KMS-11 (cell line): ENCODE measurements around the gene CTNNA3.

ENCODE experiments used
- H2AFZ ChIP-seq: fragments of 200-600 bp; sonication (generic); 2 replicates; pipeline ENCODE4 v1.6.1; 2016; ENCODE audit warnings: antibody characterized with exemption, mixed run types, low read depth
- H3K27ac ChIP-seq: fragments of 200-600 bp; sonication (generic); 2 replicates; pipeline ENCODE4 v1.6.1; 2016; ENCODE audit warnings: mild to moderate bottlenecking, mixed run types
- H3K27me3 ChIP-seq: fragments of 200-600 bp; sonication (generic); 2 replicates; pipeline ENCODE4 v1.6.1; 2017; ENCODE audit warnings: mild to moderate bottlenecking, low read depth, mixed run types, moderate library complexity; ENCODE audit not compliant: insufficient read depth
- H3K36me3 ChIP-seq: fragments of 200-600 bp; sonication (generic); 2 replicates; pipeline ENCODE4 v1.6.1; 2017; ENCODE audit warnings: mild to moderate bottlenecking, mixed run types; ENCODE audit not compliant: insufficient read depth
- H3K4me1 ChIP-seq: fragments of 200-600 bp; sonication (generic); 2 replicates; pipeline ENCODE4 v1.6.1; 2016; ENCODE audit warnings: mild to moderate bottlenecking, low read depth, mixed run types; ENCODE audit not compliant: poor library complexity, severe bottlenecking
- H3K4me2 ChIP-seq: fragments of 200-600 bp; sonication (generic); 2 replicates; pipeline ENCODE4 v1.7.0; 2016; ENCODE audit warnings: mild to moderate bottlenecking, mixed run types
- H3K4me3 ChIP-seq: fragments of 200-600 bp; sonication (generic); IDR thresholded peaks from 2 replicates; pipeline ENCODE4 v1.6.1; 2017; ENCODE audit warnings: low read depth, low read length, mixed read lengths; ENCODE audit not compliant: insufficient read depth
- H3K79me2 ChIP-seq: fragments of 200-600 bp; sonication (generic); 2 replicates; pipeline ENCODE4 v1.6.1; 2016; ENCODE audit warnings: low read depth, mixed run types; ENCODE audit not compliant: insufficient read depth
- H3K9ac ChIP-seq: fragments of 200-600 bp; sonication (generic); 2 replicates; pipeline ENCODE4 v1.6.1; 2016; ENCODE audit warnings: mild to moderate bottlenecking, mixed run types
- H4K20me1 ChIP-seq: fragments of 200-600 bp; sonication (generic); 2 replicates; pipeline ENCODE4 v1.6.1; 2016; ENCODE audit warnings: mild to moderate bottlenecking, mixed run types; ENCODE audit not compliant: insufficient read depth
- TF ChIP-seq, protein P1 (sequence below): fragments of 200-600 bp; sonication (generic); conservative IDR thresholded peaks from 2 replicates; pipeline ENCODE4 v1.6.1; 2017; ENCODE audit warnings: low read depth, mild to moderate bottlenecking, antibody characterized with exemption, low read length, moderate library complexity, mixed read lengths

CTNNA3 gene

GRCh38 chr10:66284621-66285020, 1411.4 kb downstream of the CTNNA3 start:
- Histone ChIP-seq H3K79me2 (no peaks in the 10 kb centered on the region), H4K20me1 (no peaks in the 10 kb centered on the region), H3K4me3 (no peak overlapping the region), H3K27ac (no peak overlapping the region), H3K36me3 (no peaks in the 10 kb centered on the region), H3K4me1 (no peaks in the 10 kb centered on the region), H2AFZ (no peak overlapping the region), H3K27me3 (no peaks in the 10 kb centered on the region), H3K4me2 (no peak overlapping the region), H3K9ac (no peak overlapping the region)
- TF ChIP-seq, protein P1, sequence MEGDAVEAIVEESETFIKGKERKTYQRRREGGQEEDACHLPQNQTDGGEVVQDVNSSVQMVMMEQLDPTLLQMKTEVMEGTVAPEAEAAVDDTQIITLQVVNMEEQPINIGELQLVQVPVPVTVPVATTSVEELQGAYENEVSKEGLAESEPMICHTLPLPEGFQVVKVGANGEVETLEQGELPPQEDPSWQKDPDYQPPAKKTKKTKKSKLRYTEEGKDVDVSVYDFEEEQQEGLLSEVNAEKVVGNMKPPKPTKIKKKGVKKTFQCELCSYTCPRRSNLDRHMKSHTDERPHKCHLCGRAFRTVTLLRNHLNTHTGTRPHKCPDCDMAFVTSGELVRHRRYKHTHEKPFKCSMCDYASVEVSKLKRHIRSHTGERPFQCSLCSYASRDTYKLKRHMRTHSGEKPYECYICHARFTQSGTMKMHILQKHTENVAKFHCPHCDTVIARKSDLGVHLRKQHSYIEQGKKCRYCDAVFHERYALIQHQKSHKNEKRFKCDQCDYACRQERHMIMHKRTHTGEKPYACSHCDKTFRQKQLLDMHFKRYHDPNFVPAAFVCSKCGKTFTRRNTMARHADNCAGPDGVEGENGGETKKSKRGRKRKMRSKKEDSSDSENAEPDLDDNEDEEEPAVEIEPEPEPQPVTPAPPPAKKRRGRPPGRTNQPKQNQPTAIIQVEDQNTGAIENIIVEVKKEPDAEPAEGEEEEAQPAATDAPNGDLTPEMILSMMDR = no peak

DNA sequence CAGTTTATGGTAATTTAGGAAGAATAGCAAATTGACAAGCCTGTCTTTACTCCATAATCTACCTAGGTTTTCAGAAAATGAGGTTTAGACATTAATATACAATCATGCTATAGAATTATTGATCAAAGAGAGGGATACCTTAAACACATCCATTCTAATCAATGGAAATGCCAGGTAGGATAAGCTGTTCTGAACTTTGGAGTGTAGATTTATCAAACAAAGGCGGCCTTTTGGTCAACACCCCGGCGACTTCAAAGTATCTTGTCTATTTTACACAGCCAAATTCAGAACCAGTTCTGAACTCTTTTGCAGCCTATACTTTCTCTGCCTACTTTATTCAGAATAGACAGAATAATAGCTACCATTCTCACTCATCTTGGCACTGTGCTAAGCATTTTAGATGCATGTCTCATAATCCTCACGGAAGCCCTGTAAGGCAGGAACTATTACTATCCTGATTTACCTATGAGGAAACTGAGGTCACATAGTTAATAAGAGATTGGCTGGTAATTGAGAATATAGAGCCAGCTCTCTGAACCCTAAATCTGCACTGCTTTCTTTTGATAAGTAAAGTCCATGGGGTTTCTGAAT, 1412.0 kb downstream of the CTNNA3 start:
- Histone ChIP-seq H3K4me3 (no peak overlapping the region), H2AFZ (no peak overlapping the region), H3K36me3 (no peaks in the 10 kb centered on the region), H3K79me2 (no peaks in the 10 kb centered on the region), H3K4me2 (no peak overlapping the region), H3K27me3 (no peaks in the 10 kb centered on the region), H3K9ac (no peak overlapping the region), H3K4me1 (no peaks in the 10 kb centered on the region), H4K20me1 (no peaks in the 10 kb centered on the region), H3K27ac (no peak overlapping the region)
- TF ChIP-seq, protein P1 = no peak

- no peak overlapping the region for H3K4me2 ChIP-seq
- TF ChIP-seq, protein P1 = no peak
- no peaks in the 10 kb centered on the region for H3K36me3 ChIP-seq
These were observed 1412.9 kb downstream of the CTNNA3 start for GRCh38 chr10:66283064-66283463.

DNA sequence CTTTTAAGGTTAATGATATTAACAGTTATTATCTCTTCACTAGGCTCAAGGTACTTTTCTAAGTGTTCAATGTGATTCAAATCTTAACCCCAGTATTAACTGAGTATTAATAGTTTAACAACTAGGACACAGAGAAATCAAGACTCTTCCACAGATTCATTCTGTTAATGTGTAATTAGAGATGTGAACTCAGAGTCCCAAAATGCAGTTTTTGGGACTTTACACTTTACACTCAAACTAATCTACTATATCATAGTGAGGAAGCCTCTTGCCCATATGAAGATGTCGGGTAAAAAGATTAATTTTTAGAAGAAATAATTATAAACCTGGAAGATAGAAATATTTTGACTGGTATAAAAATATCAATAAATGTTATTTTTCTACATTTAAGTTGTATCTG, 1414.7 kb downstream of the CTNNA3 start:
- H3K4me1 ChIP-seq = no peaks in the 10 kb centered on the region

More at GRCh38 chr10:66283064-66283463, 1412.9 kb downstream of the CTNNA3 start:
- Histone ChIP-seq H3K79me2 (no peaks in the 10 kb centered on the region), H3K27ac (no peak overlapping the region), H3K4me3 (no peak overlapping the region), H3K27me3 (no peaks in the 10 kb centered on the region), H2AFZ (no peak overlapping the region), H3K9ac (no peak overlapping the region), H4K20me1 (no peaks in the 10 kb centered on the region), H3K4me1 (no peaks in the 10 kb centered on the region)

More for the DNA sequence above, 1414.7 kb downstream of the CTNNA3 start:
- no peak overlapping the region for H3K4me3 ChIP-seq
- H3K27me3 ChIP-seq = no peaks in the 10 kb centered on the region
- no peaks in the 10 kb centered on the region for H3K79me2 ChIP-seq
- no peak overlapping the region for H3K4me2 ChIP-seq
- no peaks in the 10 kb centered on the region for H3K36me3 ChIP-seq
- H2AFZ ChIP-seq = no peak overlapping the region
- H4K20me1 ChIP-seq = no peaks in the 10 kb centered on the region
- TF ChIP-seq, protein P1 = no peak
- no peak overlapping the region for H3K27ac ChIP-seq
- H3K9ac ChIP-seq = no peak overlapping the region
